Retinal pigment epithelial cell (primary cell): ENCODE data around the gene INPP5F.

ENCODE experiments used
- DNase-seq: peaks from one replicate; pipeline ENCODE4 v3.0.0-alpha.2; 2010; ENCODE audit warnings: low read depth
- H3K4me3 ChIP-seq: 2 replicates; pipeline ENCODE4 v1.5.1; 2011; ENCODE audit warnings: mild to moderate bottlenecking, low read length, control low read depth, moderate library complexity
- CTCF ChIP-seq: conservative IDR thresholded peaks from 2 replicates; pipeline ENCODE4 v1.5.1; 2011; ENCODE audit warnings: low read depth, low read length, control low read depth, inconsistent platforms

Gene INPP5F

GRCh38 chr10:119807960-119808697 lies 82.3 kb downstream of the INPP5F start:
- no peak for DNase-seq
- H3K4me3 ChIP-seq, result no peak overlapping the region
- no peak for TF ChIP-seq CTCF

- TF ChIP-seq CTCF, result no peak
- H3K4me3 ChIP-seq, result no peak overlapping the region
- no peak for DNase-seq
Measured at GRCh38 chr10:119811122-119811521, 85.3 kb downstream of the INPP5F start.

GRCh38 chr10:119812684-119813083 lies 86.8 kb downstream of the INPP5F start:
- no peak for TF ChIP-seq CTCF
- DNase-seq, result no peak
- H3K4me3 ChIP-seq, result no peak overlapping the region

GRCh38 chr10:119815671-119816070 lies 89.8 kb downstream of the INPP5F start:
- H3K4me3 ChIP-seq, result no peak overlapping the region
- no peak for DNase-seq
- TF ChIP-seq CTCF, result no peak

GRCh38 chr10:119817991-119818888 lies 92.4 kb downstream of the INPP5F start:
- DNase-seq, result peak; percentile 17
- H3K4me3 ChIP-seq, result peak overlapping the region; percentile 47
- TF ChIP-seq CTCF, result peak; percentile 28

- DNase-seq, result no peak
- peak overlapping the region; percentile 47 for H3K4me3 ChIP-seq
- no peak for TF ChIP-seq CTCF
Measured at GRCh38 chr10:119818889-119819270, 93.0 kb downstream of the INPP5F start.

- DNase-seq, result no peak
- H3K4me3 ChIP-seq, result no peak overlapping the region
- TF ChIP-seq CTCF, result no peak
Measured at GRCh38 chr10:119821182-119821581, 95.3 kb downstream of the INPP5F start.
